HL-60 (cell line): ENCODE results near the gene BNIP5.

Source experiments
- GABPA ChIP-seq: IDR thresholded peaks from 2 replicates; pipeline ENCODE4 v1.6.1; 2012; ENCODE audit warnings: low read depth
- POLR2AphosphoS5 ChIP-seq: IDR thresholded peaks from 2 replicates; pipeline ENCODE4 v1.6.1; 2012; ENCODE audit warnings: low read depth
- SPI1 ChIP-seq: IDR thresholded peaks from 2 replicates; pipeline ENCODE4 v1.6.1; 2012; ENCODE audit warnings: low read depth, mild to moderate bottlenecking, borderline replicate concordance
- TF ChIP-seq, protein P1 (sequence below): IDR thresholded peaks from one replicate; pipeline ENCODE4 v1.5.1; 2011; ENCODE audit warnings: low read length, control low read depth, inconsistent platforms; ENCODE audit not compliant: insufficient read depth
- TF ChIP-seq, protein P2 (sequence below): IDR thresholded peaks from 2 replicates; pipeline ENCODE4 v1.6.1; 2012; ENCODE audit warnings: low read depth; ENCODE audit not compliant: insufficient replicate concordance

- TF ChIP-seq, protein P1, sequence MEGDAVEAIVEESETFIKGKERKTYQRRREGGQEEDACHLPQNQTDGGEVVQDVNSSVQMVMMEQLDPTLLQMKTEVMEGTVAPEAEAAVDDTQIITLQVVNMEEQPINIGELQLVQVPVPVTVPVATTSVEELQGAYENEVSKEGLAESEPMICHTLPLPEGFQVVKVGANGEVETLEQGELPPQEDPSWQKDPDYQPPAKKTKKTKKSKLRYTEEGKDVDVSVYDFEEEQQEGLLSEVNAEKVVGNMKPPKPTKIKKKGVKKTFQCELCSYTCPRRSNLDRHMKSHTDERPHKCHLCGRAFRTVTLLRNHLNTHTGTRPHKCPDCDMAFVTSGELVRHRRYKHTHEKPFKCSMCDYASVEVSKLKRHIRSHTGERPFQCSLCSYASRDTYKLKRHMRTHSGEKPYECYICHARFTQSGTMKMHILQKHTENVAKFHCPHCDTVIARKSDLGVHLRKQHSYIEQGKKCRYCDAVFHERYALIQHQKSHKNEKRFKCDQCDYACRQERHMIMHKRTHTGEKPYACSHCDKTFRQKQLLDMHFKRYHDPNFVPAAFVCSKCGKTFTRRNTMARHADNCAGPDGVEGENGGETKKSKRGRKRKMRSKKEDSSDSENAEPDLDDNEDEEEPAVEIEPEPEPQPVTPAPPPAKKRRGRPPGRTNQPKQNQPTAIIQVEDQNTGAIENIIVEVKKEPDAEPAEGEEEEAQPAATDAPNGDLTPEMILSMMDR = no peak
- TF ChIP-seq POLR2AphosphoS5 = no peak
- TF ChIP-seq GABPA = no peak
- TF ChIP-seq, protein P2, sequence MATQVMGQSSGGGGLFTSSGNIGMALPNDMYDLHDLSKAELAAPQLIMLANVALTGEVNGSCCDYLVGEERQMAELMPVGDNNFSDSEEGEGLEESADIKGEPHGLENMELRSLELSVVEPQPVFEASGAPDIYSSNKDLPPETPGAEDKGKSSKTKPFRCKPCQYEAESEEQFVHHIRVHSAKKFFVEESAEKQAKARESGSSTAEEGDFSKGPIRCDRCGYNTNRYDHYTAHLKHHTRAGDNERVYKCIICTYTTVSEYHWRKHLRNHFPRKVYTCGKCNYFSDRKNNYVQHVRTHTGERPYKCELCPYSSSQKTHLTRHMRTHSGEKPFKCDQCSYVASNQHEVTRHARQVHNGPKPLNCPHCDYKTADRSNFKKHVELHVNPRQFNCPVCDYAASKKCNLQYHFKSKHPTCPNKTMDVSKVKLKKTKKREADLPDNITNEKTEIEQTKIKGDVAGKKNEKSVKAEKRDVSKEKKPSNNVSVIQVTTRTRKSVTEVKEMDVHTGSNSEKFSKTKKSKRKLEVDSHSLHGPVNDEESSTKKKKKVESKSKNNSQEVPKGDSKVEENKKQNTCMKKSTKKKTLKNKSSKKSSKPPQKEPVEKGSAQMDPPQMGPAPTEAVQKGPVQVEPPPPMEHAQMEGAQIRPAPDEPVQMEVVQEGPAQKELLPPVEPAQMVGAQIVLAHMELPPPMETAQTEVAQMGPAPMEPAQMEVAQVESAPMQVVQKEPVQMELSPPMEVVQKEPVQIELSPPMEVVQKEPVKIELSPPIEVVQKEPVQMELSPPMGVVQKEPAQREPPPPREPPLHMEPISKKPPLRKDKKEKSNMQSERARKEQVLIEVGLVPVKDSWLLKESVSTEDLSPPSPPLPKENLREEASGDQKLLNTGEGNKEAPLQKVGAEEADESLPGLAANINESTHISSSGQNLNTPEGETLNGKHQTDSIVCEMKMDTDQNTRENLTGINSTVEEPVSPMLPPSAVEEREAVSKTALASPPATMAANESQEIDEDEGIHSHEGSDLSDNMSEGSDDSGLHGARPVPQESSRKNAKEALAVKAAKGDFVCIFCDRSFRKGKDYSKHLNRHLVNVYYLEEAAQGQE = no peak
- no peak for TF ChIP-seq SPI1
Measured at GRCh38 chr6:36374972-36375371, 38.3 kb upstream of the BNIP5 start.
